ENCODE results near the gene ZNF689. TPM values are rescaled to one million over a fixed set of nuclear protein-coding genes. Genes with fewer than 3 reads are reported as not detected.

The ZNF689 gene
- total RNA-seq, 1 experiment from 2014 or later: 21.1 TPM

GRCh38 chr16:30654856-30655255 lies 44.7 kb upstream of the ZNF689 start:
- no peak overlapping the region for H4K91ac ChIP-seq (ENCODE audit: insufficient read length, low read depth, low read length)
- H3K79me1 ChIP-seq (ENCODE audit: insufficient read depth, low read depth, low read length, poor library complexity, severe bottlenecking): no peaks in the 10 kb centered on the region
- H4K5ac ChIP-seq (ENCODE audit: insufficient read length, low read depth, low read length): no peak overlapping the region
- no peak for DNase-seq
- H3K56ac ChIP-seq (ENCODE audit: insufficient read length, low read depth, low read length): no peak overlapping the region
- H2BK20ac ChIP-seq (ENCODE audit: low read depth, low read length, poor library complexity, severe bottlenecking): no peak overlapping the region
- H3K9me3 ChIP-seq (ENCODE audit: control insufficient read depth, low read depth, low read length): no peaks in the 10 kb centered on the region
- H2AK5ac ChIP-seq (ENCODE audit: insufficient read length, low read length): no peak overlapping the region
- H3K14ac ChIP-seq (ENCODE audit: insufficient read depth, low read length): no peak overlapping the region
- Mint-ChIP-seq H3K36me3 (ENCODE audit: insufficient read depth in 1 of 3, low read depth in 3 of 3) (peaks cover 5 to 25% (median 16%) of the 10 kb centered on the region in 3 experiments; a peak in 6 of 7 replicates), H3K27ac (no peak overlapping the region), H3K4me3 (peak overlapping the region in 1 of 2 experiments; percentile 62; a peak in 1 of 5 replicates), H3K9me3 (no peaks in the 10 kb centered on the region), H3K27me3 (ENCODE audit: low read depth) (peaks cover 26% of the 10 kb centered on the region), H3K4me1 (peaks cover 13 to 18% of the 10 kb centered on the region in 2 experiments)
- H2BK5ac ChIP-seq (ENCODE audit: insufficient read length, low read length): no peak overlapping the region
- no peak overlapping the region for H2BK12ac ChIP-seq (ENCODE audit: insufficient read length, low read depth, low read length)
- no peaks in the 10 kb centered on the region for H3K4me1 ChIP-seq (ENCODE audit: insufficient read depth, low read length)
- no peak overlapping the region for H3K4me2 ChIP-seq (ENCODE audit: insufficient read depth, insufficient read length, low read length)
- peaks cover 6% of the 10 kb centered on the region for H3K23me2 ChIP-seq (ENCODE audit: insufficient read length, low read depth, low read length, poor library complexity, severe bottlenecking)
- no peak overlapping the region for H3K18ac ChIP-seq (ENCODE audit: insufficient read length, low read depth, low read length)
- H4K20me1 ChIP-seq (ENCODE audit: control insufficient read depth, insufficient read depth, insufficient read length): no peaks in the 10 kb centered on the region
- H3K27ac ChIP-seq (ENCODE audit: insufficient read length, low read depth, low read length): no peak overlapping the region
- WGBS (ENCODE audit: extremely low coverage, insufficient read length, low lambda C conversion rate): no CpG with 5 or more reads among the region's 18 CpGs
- H3K9ac ChIP-seq (ENCODE audit: extremely low read depth, insufficient read length, low read length): no peak overlapping the region
- H3K4ac ChIP-seq (ENCODE audit: low read depth, low read length): no peak overlapping the region
- H4K8ac ChIP-seq (replicated peaks; ENCODE audit: insufficient read length, low read depth, low read length): no peak overlapping the region
- no peak overlapping the region for H3K23ac ChIP-seq (ENCODE audit: insufficient read length, low read depth, low read length)
- no peak overlapping the region for H3T11ph ChIP-seq (ENCODE audit: low read length)
- H3K27me3 ChIP-seq (ENCODE audit: insufficient read depth, low read length): peaks cover 7% of the 10 kb centered on the region; the same call in 1 of the 2 replicates
- H2AFZ ChIP-seq (ENCODE audit: low read length): no peak overlapping the region
- no peaks in the 10 kb centered on the region for H3K79me2 ChIP-seq (ENCODE audit: insufficient read depth, low read length)
- TF ChIP-seq, protein P1, sequence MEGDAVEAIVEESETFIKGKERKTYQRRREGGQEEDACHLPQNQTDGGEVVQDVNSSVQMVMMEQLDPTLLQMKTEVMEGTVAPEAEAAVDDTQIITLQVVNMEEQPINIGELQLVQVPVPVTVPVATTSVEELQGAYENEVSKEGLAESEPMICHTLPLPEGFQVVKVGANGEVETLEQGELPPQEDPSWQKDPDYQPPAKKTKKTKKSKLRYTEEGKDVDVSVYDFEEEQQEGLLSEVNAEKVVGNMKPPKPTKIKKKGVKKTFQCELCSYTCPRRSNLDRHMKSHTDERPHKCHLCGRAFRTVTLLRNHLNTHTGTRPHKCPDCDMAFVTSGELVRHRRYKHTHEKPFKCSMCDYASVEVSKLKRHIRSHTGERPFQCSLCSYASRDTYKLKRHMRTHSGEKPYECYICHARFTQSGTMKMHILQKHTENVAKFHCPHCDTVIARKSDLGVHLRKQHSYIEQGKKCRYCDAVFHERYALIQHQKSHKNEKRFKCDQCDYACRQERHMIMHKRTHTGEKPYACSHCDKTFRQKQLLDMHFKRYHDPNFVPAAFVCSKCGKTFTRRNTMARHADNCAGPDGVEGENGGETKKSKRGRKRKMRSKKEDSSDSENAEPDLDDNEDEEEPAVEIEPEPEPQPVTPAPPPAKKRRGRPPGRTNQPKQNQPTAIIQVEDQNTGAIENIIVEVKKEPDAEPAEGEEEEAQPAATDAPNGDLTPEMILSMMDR (conservative IDR thresholded peaks at IDR 0.05): no peak
- H2BK15ac ChIP-seq (ENCODE audit: low read depth, low read length): no peak overlapping the region
- no peak overlapping the region for H2BK120ac ChIP-seq (ENCODE audit: low read depth, low read length, poor library complexity, severe bottlenecking)

All from H9 (cell line).